Muscle layer of duodenum (tissue), 2 donors: ENCODE data around the gene HRAS.

Experiments used
- H3K27ac ChIP-seq: one replicate; pipeline ENCODE4 v1.7.0; 2013; ENCODE audit warnings: mild to moderate bottlenecking, low read length
- H3K27me3 ChIP-seq: one replicate; pipeline ENCODE4 v1.7.0; 2013; ENCODE audit warnings: low read depth, mild to moderate bottlenecking, control low read depth, low read length
- H3K36me3 ChIP-seq, 2 donors: one replicate each; pipeline ENCODE4 v1.7.0; 2013; ENCODE audit warnings: low read length in 2 of 2, control low read depth in 1 of 2, mild to moderate bottlenecking in 1 of 2; ENCODE audit not compliant: insufficient read depth in 2 of 2, control insufficient read depth in 1 of 2
- H3K4me1 ChIP-seq, 2 donors: one replicate each; pipeline ENCODE4 v1.7.0; 2013; ENCODE audit warnings: low read length in 2 of 2, mild to moderate bottlenecking in 2 of 2, control low read depth in 1 of 2, moderate library complexity in 1 of 2; ENCODE audit not compliant: insufficient read depth in 2 of 2, control insufficient read depth in 1 of 2
- H3K4me3 ChIP-seq, 2 donors: one replicate each; pipeline ENCODE4 v1.7.0; 2013; ENCODE audit warnings: low read length in 2 of 2, low read depth in 1 of 2, mild to moderate bottlenecking in 1 of 2
- H3K9me3 ChIP-seq, 2 donors: one replicate each; pipeline ENCODE4 v1.7.0; 2013; ENCODE audit warnings: low read length in 2 of 2, control low read depth in 1 of 2, mild to moderate bottlenecking in 1 of 2; ENCODE audit not compliant: control insufficient read depth in 1 of 2
- donor health status: healthy.

The HRAS gene

DNA sequence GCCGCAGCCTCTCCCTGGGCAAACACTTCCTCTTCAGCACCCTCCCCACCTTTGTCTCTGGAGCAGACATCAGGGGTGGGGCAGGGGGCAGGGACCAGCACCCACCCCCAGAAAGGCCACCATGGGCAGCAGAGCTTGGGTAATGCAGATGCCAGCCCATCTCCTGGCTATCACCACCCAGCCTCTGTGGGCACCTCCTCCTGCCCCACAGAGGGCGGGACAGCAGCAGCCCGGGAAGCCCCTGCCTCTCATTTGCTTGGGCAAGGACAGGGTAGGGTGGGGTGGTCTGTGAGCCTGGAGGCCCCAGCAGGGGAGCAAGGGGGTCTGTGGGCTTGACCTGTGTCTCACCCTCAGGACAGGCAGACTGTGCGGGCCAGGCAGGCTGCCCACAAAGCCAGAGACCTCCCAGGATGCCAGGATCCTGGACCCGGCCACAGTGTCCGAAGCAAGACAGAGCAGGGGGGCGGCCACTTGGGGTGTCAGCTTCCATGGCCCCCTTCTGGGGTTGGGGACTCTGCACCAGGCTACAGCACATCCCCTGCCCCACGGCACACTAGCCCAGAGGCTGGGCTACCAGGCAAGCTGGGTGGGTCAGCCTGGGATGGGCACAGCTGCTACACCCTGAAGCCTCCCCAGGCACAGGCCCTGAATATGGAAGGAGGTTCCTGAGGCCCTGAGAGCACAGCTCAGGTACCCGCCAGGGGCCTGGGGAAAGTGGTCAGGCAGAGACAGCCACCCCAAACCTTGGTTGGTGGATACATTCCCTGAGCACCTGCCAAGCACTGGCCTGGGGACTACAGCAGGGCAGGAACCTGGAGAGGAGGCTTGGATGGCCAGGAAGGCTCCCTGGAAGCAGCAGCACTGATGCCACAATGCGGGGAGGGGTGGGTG, 32.8 kb downstream of the HRAS start:
- no peak overlapping the region for H3K4me3 ChIP-seq
- H3K27me3 ChIP-seq: no peaks in the 10 kb centered on the region
- no peaks in the 10 kb centered on the region for H3K9me3 ChIP-seq
- peaks cover 6 to 29% of the 10 kb centered on the region in 2 donors for H3K4me1 ChIP-seq
- peaks cover 20 to 45% of the 10 kb centered on the region in 2 donors for H3K36me3 ChIP-seq
- no peak overlapping the region for H3K27ac ChIP-seq

DNA sequence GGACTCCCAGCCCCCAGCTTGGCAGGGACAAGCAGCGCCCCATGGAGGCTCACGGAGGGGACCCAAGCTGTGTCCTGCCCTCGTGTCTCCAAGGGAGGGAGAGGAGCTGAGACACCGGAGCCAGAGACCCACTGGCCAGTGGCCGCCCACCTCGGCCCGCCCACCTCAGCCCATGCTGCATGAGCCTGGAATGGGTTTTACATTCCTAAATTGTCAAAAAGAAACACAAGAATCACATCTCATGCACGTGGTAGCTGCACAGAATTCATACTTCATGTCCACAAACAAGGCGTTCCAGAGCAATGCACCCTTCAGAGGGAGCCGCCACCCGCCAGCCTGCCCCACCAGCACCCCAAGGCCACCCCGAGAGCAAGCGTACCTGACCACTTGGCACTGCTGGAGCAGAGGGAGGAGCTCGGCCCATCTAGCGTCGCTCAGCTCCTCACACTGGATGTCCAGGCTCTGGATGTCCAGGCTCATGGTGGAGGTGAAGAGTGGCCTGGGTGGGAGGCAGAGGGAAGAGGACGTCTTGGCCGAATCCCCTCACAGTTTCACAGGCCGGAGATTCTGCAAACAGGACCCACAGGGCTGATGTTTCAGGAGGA, 33.6 kb downstream of the HRAS start:
- H3K27ac ChIP-seq: no peak overlapping the region
- H3K4me3 ChIP-seq: no peak overlapping the region
- H3K9me3 ChIP-seq: no peaks in the 10 kb centered on the region
- no peaks in the 10 kb centered on the region for H3K27me3 ChIP-seq
- H3K36me3 ChIP-seq: peaks cover 27 to 53% of the 10 kb centered on the region in 2 donors
- peaks cover 6 to 27% of the 10 kb centered on the region in 2 donors for H3K4me1 ChIP-seq

DNA sequence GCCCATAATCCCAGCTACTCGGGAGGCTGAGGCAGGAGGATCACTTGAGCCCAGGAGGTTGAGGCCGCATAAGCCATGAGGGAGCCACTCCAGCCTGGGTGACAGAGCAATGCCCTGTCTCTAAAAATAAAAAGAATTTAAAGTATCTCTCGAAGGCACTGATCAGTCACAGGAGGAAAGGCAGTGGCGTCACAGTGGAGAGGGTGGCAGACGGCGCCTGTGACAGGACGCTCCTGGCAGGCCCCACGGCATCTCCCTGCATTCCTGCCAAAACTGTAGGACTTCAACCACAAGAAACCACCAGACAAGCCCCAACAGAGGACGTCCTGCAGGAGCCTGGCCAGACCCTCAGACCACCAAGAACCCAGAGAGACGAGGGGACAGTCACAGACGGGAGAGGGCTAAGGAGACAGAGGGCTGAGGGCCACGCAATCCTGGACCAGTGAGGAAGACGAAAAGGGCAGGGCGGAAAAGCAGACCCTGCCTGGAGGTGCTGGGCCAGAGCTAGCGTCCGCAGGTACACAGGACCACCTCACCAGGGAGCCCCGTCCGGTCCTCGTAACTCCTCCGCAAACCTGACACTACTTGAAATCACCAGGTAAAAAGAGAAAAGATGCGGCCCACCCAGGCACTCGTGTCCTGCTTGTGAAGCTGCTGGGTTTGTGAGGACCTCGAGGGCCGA, 34.2 kb downstream of the HRAS start:
- Histone ChIP-seq H3K27me3 (no peaks in the 10 kb centered on the region), H3K4me1 (peaks cover 6 to 27% of the 10 kb centered on the region in 2 donors), H3K36me3 (peaks cover 31 to 53% of the 10 kb centered on the region in 2 donors), H3K9me3 (no peaks in the 10 kb centered on the region), H3K4me3 (no peak overlapping the region), H3K27ac (no peak overlapping the region)

DNA sequence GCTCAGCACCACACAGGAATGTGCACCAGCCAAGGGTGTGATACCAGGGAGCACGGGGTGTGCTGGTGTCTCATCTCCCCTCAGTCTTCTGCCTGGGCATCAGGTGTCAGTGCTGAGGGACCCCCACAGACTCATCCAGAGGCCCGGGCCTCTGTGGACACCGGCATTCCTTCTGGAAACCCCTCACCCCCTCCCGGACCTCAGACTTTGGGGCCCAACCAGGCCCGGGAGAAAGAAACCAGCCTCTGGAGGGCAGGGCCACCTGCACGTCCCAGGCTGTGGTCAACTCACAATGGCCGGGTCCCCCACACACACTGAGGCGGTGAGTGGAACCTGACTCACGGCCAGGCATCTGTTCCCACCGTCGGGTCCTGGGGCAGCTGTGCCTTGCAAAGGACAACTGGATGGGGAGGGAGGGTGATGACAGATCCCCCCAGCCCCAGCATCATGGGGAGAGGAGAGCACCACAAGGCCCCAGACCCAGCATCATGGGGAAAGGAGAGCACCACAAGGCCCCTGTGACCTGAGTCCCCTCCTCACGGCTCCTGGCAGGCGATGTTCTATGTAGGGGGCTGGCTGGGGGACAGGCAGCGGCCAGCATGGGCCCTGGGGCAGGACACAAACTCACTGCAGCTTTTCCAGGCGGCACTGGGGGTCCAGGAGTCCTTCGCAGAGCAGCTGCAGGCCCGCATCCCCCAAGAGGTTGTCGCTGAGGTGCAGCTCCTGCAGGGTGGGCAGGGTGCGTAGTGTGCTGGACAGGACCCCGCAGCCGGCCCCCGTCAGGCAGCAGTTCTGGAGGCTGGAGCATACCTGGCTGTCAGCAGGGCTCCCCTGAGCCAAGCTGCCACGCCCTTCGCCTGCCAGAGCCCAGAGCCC, 35.9 kb downstream of the HRAS start:
- Histone ChIP-seq H3K36me3 (peaks cover 33 to 69% of the 10 kb centered on the region in 2 donors), H3K4me1 (peaks cover 4 to 19% of the 10 kb centered on the region in 2 donors), H3K27ac (no peak overlapping the region), H3K27me3 (no peaks in the 10 kb centered on the region), H3K4me3 (no peak overlapping the region), H3K9me3 (no peaks in the 10 kb centered on the region)

DNA sequence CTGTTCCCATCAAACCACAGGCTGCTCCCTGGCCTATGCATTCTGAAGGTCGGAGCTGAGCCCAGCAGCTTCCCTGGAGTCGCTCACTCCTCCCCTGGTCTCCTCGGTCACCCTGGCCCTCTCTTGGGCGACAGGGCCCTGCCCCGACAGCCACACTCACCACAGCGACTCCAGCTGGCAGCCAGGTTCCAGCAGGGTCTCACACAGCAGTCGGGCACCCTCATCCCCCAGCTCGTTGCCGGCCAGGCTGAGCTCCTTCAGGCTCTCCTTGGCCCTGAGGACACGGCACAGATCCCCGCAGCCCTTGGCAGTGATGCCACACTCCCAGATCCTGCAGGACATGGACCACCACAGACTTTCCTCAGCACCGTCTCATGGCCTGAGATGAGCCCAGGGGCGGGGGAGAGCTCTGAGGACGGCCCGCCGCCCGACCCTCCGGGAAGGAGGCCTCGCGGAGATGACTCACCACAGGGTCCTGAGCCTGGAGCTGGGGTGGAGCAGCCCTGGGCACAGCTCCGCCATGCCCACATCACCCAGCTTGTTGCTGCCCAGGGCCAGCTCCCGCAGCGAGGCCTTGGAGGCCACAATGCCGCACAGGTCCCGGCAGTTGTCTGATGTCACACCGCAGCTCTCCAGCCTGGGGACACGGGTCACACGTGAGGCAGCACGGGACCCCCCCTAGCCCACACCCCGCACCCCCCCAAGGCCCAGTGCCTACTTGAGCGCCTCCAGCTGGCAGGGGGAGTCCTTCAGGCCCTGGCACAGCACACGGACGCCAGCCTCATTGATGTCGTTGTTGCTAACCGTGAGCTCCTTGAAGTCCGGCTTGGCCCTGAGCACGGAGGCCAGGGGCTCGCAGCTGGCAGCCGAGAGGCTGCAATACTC, 36.8 kb downstream of the HRAS start:
- Histone ChIP-seq H3K4me1 (peaks cover 0 to 13% of the 10 kb centered on the region in 2 donors), H3K4me3 (no peak overlapping the region), H3K27me3 (no peaks in the 10 kb centered on the region), H3K36me3 (peaks cover 36 to 78% of the 10 kb centered on the region in 2 donors), H3K9me3 (no peaks in the 10 kb centered on the region), H3K27ac (no peak overlapping the region)

DNA sequence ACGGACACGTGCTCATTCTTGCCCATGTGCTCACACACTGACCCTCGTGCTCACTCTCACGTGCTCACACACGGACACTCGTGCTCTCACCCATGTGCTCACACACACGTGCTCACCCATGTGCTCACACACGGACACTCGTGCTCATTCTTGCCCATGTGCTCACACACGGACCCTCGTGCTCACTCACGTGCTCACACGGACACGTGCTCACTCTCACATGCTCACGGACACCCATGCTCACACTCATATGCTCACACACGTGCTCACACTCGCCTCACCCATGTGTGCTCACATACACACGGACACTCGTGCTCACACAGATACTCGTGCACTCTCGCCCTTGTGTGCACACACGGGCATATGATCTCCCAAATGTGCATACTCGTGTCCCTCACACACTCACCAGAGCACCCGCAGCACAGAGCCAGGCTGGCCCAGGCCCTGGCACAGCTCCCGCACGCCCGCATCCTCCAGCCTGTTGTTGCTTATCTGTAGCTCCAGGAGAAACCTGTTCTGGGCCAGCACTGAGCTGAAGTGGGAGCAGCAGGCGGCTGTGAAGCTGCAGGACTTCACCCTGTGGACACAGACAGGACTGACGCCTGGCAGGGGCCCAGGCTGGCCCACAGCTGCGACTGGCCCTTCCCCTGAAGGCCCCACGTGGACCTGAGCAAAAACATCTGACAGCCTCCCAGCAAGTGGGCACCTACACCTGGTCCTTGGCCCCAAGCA, 37.6 kb downstream of the HRAS start:
- Histone ChIP-seq H3K4me1 (peaks cover 0 to 6% of the 10 kb centered on the region in 2 donors), H3K27me3 (no peaks in the 10 kb centered on the region), H3K9me3 (no peaks in the 10 kb centered on the region), H3K36me3 (peaks cover 36 to 83% of the 10 kb centered on the region in 2 donors), H3K4me3 (no peak overlapping the region), H3K27ac (no peak overlapping the region)

DNA sequence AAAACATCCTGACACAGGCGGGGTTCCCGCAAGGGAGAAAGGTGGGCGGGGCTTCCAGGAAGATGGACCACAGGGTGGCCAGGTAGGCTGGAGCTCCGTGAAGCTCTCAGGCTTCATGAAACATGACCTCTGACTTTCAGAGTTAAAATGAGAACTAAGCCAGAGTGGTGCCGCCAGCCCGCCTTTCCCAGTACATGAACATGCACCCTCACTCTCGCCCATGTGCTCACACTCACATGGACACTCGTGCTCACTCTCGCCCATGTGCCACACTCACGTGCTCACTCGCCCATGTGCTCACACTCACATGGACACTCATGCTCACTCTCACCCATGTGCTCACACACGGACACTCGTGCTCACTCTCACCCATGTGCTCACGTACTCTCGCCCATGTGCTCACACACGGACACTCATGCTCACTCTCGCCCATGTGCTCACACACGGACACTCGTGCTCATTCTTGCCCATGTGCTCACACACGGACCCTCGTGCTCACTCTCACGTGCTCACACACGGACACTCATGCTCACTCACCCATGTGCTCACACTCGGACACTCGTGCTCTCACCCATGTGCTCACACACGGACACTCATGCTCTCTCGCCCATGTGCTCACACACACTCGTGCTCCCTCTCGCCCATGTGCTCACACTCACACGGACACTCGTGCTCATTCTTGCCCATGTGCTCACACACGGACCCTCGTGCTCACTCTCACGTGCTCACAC, 38.4 kb downstream of the HRAS start:
- no peaks in the 10 kb centered on the region for H3K27me3 ChIP-seq
- H3K4me1 ChIP-seq: peaks cover 0 to 3% of the 10 kb centered on the region in 2 donors
- peaks cover 36 to 87% of the 10 kb centered on the region in 2 donors for H3K36me3 ChIP-seq
- H3K9me3 ChIP-seq: no peaks in the 10 kb centered on the region
- H3K4me3 ChIP-seq: no peak overlapping the region
- no peak overlapping the region for H3K27ac ChIP-seq

DNA sequence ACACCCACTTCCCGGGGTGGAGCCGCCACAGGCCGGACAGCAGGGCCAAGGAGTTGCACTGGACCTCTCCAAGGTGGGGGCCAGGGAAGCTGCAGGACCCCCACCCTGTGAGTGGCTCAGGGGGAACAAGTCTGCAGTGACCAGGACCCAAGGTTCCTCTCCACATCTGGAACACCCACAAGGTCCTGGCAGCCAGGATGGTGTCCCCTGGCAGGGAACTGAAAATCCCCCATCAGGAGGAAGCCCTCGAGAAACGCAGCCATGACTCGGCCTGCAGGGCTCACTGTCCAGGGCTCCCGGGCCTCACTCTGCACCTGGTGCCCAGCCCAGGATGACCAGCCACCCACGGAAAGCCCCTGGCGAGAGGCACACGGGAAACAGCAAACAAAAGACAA, 39.8 kb downstream of the HRAS start:
- peaks cover 34 to 86% of the 10 kb centered on the region in 2 donors for H3K36me3 ChIP-seq
- H3K27me3 ChIP-seq: no peaks in the 10 kb centered on the region
- H3K4me3 ChIP-seq: no peak overlapping the region
- H3K9me3 ChIP-seq: no peaks in the 10 kb centered on the region
- no peak overlapping the region for H3K27ac ChIP-seq
- peaks cover 0 to 3% of the 10 kb centered on the region in 2 donors for H3K4me1 ChIP-seq

DNA sequence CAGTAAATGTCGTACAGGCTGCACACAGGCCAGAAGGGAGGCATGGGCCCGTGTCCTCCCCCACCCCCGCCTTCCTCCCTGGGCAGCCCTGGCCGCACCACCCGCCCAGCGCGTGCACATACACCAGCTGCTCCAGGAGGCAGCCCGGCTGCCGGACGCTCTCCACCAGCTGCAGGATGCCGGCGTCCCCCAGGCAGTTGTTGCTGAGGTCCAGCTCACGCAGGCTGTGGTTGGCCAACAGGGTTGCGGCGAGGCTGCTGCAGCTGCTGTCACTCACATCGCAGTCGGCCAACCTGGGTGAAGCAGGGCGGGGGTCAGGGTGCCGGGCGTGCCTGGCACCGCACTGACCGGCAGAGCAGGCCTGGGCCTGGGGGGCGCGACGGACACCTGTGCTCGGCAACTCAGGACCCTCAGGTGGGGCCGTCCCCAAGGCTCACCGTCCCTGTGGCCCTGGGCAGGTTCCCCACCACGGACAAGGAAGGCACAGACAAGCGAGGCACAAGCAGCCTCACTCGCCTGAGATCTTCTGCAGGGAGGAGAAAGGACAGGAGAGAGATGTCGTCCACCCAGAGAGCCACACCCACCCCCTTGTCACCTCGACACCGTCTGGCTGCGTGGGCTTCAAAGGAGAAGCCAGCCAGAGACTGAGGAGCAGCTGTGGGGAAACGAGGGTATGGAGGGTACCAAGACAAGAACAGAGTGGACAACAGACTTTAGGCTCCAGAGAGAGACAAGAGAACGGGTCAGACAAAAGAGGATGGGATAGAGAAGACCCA, 40.4 kb downstream of the HRAS start:
- no peak overlapping the region for H3K4me3 ChIP-seq
- no peaks in the 10 kb centered on the region for H3K9me3 ChIP-seq
- H3K27me3 ChIP-seq: no peaks in the 10 kb centered on the region
- peaks cover 0 to 3% of the 10 kb centered on the region in 2 donors for H3K4me1 ChIP-seq
- H3K27ac ChIP-seq: no peak overlapping the region
- peaks cover 36 to 85% of the 10 kb centered on the region in 2 donors for H3K36me3 ChIP-seq
